B cell (primary cell): ENCODE data around the gene PAFAH1B2. TPM values are rescaled to one million over a fixed set of nuclear protein-coding genes. Genes with fewer than 3 reads are reported as not detected.

ENCODE experiments used
- ATAC-seq: fragments of 200-7000 bp; cut with Tn5 transposase; one replicate; pipeline ENCODE4 v1.10.0; 2021; ENCODE audit warnings: low read depth, mild to moderate bottlenecking, moderate number of reproducible peaks, moderate library complexity
- CTCF ChIA-PET: fragments of 350-600 bp; sonication (Branson Sonifier 250); formaldehyde crosslinking; loops from one replicate; lab custom pipeline; 2021; ENCODE audit warnings: antibody characterized with exemption, inconsistent platforms; lab: Charles Lee
- POLR2A ChIA-PET: fragments of 350-600 bp; sonication (Branson Sonifier 250); formaldehyde crosslinking; loops from one replicate; lab custom pipeline; 2021; ENCODE audit warnings: antibody characterized with exemption; lab: Charles Lee
- DNase-seq: peaks from one replicate; pipeline ENCODE4 v3.0.0; 2013
- H2AFZ ChIP-seq: 2 replicates; pipeline ENCODE4 v1.6.1; 2012; ENCODE audit warnings: mild to moderate bottlenecking, low read depth, low read length; ENCODE audit not compliant: insufficient read depth, poor library complexity, severe bottlenecking
- H3K27ac ChIP-seq, 2 donors: 1 replicate in 1 of 2; 2 replicates in 1 of 2; pipeline ENCODE4 v1.5.1; 2012 to 2013; ENCODE audit warnings: low read length in 2 of 2, mild to moderate bottlenecking in 2 of 2, moderate library complexity in 1 of 2
- H3K27me3 ChIP-seq, 4 experiments: fragments of 200-600 bp in 1 of 4; sonication (generic) in 1 of 4; replicated peaks in 1 of 4; 1 replicate in 2 of 4; 2 replicates in 2 of 4; pipeline versions ENCODE4 v1.6.1 to v1.7.0; 2013 to 2016; ENCODE audit warnings: low read length in 3 of 4, mild to moderate bottlenecking in 2 of 4, mixed read lengths in 1 of 4, moderate library complexity in 1 of 4; ENCODE audit not compliant: insufficient read depth in 4 of 4, control insufficient read depth in 3 of 4; ENCODE audit errors: control extremely low read depth in 1 of 4
- H3K36me3 ChIP-seq, 2 experiments: replicated peaks in 1 of 2; 1 replicate in 1 of 2; 2 replicates in 1 of 2; pipeline versions ENCODE4 v1.6.1 to v1.7.1; 2013; ENCODE audit warnings: low read length in 1 of 2; ENCODE audit not compliant: insufficient read depth in 2 of 2, control insufficient read depth in 1 of 2; ENCODE audit errors: control extremely low read depth in 1 of 2, extremely low read depth in 1 of 2
- H3K4me1 ChIP-seq, 2 donors: fragments of 200-600 bp in 1 of 2; sonication (generic) in 1 of 2; 1 replicate in 1 of 2; 2 replicates in 1 of 2; pipeline versions ENCODE4 v1.5.1 to v1.6.1; 2013 to 2017; ENCODE audit warnings: low read length in 2 of 2; ENCODE audit not compliant: control insufficient read depth in 2 of 2, insufficient read depth in 2 of 2
- H3K4me2 ChIP-seq: replicated peaks from 2 replicates; pipeline ENCODE3; 2012; ENCODE audit warnings: mild to moderate bottlenecking, low read depth, low read length; ENCODE audit not compliant: poor library complexity, severe bottlenecking
- H3K4me3 ChIP-seq, 5 experiments: fragments of 200-600 bp in 1 of 5; sonication (generic) in 1 of 5; 1 replicate in 3 of 5; 2 replicates in 2 of 5; pipeline versions ENCODE4 v1.5.1 to v1.7.0; 2011 to 2016; ENCODE audit warnings: low read length in 4 of 5, mild to moderate bottlenecking in 4 of 5, low read depth in 2 of 5, control low read depth in 1 of 5, moderate library complexity in 1 of 5; ENCODE audit not compliant: insufficient read depth in 1 of 5; ENCODE audit errors: control extremely low read depth in 1 of 5, extremely low read depth in 1 of 5
- H3K79me2 ChIP-seq: fragments of 200-600 bp; sonication (generic); one replicate; pipeline ENCODE4 v1.6.0; 2016; ENCODE audit warnings: low read length; ENCODE audit not compliant: control insufficient read depth, insufficient read depth
- H3K9ac ChIP-seq: fragments of 200-600 bp; sonication (generic); 2 replicates; pipeline ENCODE4 v1.6.1; 2017; ENCODE audit warnings: mild to moderate bottlenecking, low read length, moderate library complexity
- H3K9me3 ChIP-seq, 3 donors: one replicate each; pipeline versions ENCODE4 v1.6.1 to v1.7.1; 2013; ENCODE audit warnings: low read length in 2 of 3; ENCODE audit not compliant: control insufficient read depth in 2 of 3, insufficient read depth in 1 of 3; ENCODE audit errors: control extremely low read depth in 1 of 3
- H4K20me1 ChIP-seq: 2 replicates; pipeline ENCODE4 v1.6.0; 2012; ENCODE audit warnings: mild to moderate bottlenecking, low read length; ENCODE audit not compliant: insufficient read depth, control insufficient read depth, poor library complexity, severe bottlenecking
- H3K27ac Mint-ChIP-seq: one replicate; pipeline ENCODE4 v1.8.0; 2021; ENCODE audit warnings: mixed read lengths
- H3K27me3 Mint-ChIP-seq: one replicate; pipeline ENCODE4 v1.8.0; 2021; ENCODE audit warnings: mixed read lengths
- H3K4me1 Mint-ChIP-seq: one replicate; pipeline ENCODE4 v1.8.0; 2021; ENCODE audit warnings: mixed read lengths
- H3K4me3 Mint-ChIP-seq: one replicate; pipeline ENCODE4 v1.8.0; 2021; ENCODE audit warnings: mixed read lengths
- H3K9me3 Mint-ChIP-seq: one replicate; pipeline ENCODE4 v1.8.0; 2022; ENCODE audit warnings: mixed read lengths; ENCODE audit not compliant: insufficient read depth
- EZH2 ChIP-seq: IDR thresholded peaks from 2 replicates; pipeline ENCODE4 v1.6.1; 2012; ENCODE audit warnings: borderline replicate concordance, low read depth, mild to moderate bottlenecking, moderate library complexity, low read length; ENCODE audit not compliant: insufficient read depth, poor library complexity, severe bottlenecking
- WGBS: methylation state at CpG from one replicate; pipeline ENCODE4 v1.1.5; 2013; ENCODE audit warnings: missing lambda C conversion rate; ENCODE audit not compliant: insufficient coverage; 5-methylcytosine and 5-hydroxymethylcytosine counted together
- intact Hi-C: fragments of 100-400 bp; cut with micrococcal nuclease; formaldehyde crosslinking; loops from one replicate; pipeline ENCODE4 v1.10.0; 2022
- polyA plus RNA-seq: library from polyadenylated mRNA; depleted of rRNA; stranded (reverse); fragments of >200 nt; gene quantifications from 2 replicates; pipeline ENCODE4 v1.2.3, GENCODE V29; 2012
- total RNA-seq, 2 donors: library from RNA; stranded (reverse); fragments of 120-200 nt in 1 of 2; gene quantifications; 1 replicate in 1 of 2; 2 replicates in 1 of 2; pipeline versions ENCODE4 v1.2.3 to v1.2.4, GENCODE V29; 2013 to 2022
- TF ChIP-seq, protein P1 (sequence below): fragments of 200-600 bp; IDR thresholded peaks from one replicate; pipeline ENCODE4 v1.8.0; 2022; ENCODE audit warnings: antibody characterized with exemption, mild to moderate bottlenecking

Gene PAFAH1B2
- total and polyA plus RNA-seq, 2 donors (not counting 1 experiment from before 2014, with no cell fraction given), result 10.7 to 103 TPM

DNA sequence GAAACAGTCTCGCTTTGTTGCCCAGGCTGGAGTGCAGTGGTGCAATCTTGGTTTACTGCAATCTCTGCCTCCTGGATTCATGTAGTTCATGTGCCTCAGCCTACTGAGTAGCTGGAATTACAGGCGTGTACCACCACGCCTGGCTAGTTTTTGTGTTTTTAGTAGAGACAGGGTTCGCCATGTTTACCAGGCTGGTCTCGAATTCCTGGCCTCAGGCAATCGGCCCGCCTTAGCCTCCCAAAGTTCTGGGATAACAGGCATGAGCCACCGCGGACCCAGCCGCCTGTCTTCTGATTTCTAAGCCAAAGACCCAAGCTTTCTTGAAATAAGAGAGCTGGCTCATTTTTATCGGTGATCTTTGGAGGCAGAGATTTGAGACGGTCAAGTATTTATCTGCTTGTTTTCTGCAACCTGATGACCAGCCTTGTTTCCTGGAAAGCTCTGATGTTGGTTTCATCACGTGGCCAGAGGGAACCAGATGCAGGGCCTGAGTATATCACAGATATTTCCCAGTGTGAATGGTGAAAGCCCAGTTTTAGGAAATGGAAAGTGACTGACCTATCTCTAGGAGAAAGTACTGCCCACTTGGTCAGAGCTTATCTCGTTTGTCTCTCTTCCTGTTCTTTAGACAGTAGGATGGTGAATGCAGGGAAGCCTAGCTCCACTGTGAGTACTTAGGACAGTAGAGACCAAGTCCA, 28.8 kb downstream of the PAFAH1B2 start:
- no peak for ATAC-seq
- H3K9me3 Mint-ChIP-seq, result no peaks in the 10 kb centered on the region
- Histone ChIP-seq H3K9ac (no peak overlapping the region), H3K9me3 (no peaks in the 10 kb centered on the region), H3K27ac (peak overlapping the region in 1 of 2 donors; percentile 40), H3K4me2 (no peak overlapping the region), H3K4me1 (peaks cover 0 to 3% of the 10 kb centered on the region in 2 donors), H3K79me2 (no peaks in the 10 kb centered on the region), H3K27me3 (no peaks in the 10 kb centered on the region), H3K36me3 (peaks cover 0 to 27% of the 10 kb centered on the region in 2 experiments), H3K4me3 (no peak overlapping the region), H4K20me1 (no peaks in the 10 kb centered on the region), H2AFZ (no peak overlapping the region)
- intact Hi-C loops, result no loop called here
- TF ChIP-seq EZH2, result no peak
- TF ChIP-seq, protein P1, sequence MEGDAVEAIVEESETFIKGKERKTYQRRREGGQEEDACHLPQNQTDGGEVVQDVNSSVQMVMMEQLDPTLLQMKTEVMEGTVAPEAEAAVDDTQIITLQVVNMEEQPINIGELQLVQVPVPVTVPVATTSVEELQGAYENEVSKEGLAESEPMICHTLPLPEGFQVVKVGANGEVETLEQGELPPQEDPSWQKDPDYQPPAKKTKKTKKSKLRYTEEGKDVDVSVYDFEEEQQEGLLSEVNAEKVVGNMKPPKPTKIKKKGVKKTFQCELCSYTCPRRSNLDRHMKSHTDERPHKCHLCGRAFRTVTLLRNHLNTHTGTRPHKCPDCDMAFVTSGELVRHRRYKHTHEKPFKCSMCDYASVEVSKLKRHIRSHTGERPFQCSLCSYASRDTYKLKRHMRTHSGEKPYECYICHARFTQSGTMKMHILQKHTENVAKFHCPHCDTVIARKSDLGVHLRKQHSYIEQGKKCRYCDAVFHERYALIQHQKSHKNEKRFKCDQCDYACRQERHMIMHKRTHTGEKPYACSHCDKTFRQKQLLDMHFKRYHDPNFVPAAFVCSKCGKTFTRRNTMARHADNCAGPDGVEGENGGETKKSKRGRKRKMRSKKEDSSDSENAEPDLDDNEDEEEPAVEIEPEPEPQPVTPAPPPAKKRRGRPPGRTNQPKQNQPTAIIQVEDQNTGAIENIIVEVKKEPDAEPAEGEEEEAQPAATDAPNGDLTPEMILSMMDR, result no peak
- DNase-seq, result no peak
- H3K4me1 Mint-ChIP-seq, result peaks cover 4% of the 10 kb centered on the region
- no peak overlapping the region for H3K27ac Mint-ChIP-seq
- no peaks in the 10 kb centered on the region for H3K27me3 Mint-ChIP-seq
- H3K4me3 Mint-ChIP-seq, result no peak overlapping the region
- POLR2A ChIA-PET, result interaction anchor here (0.9 kb wide), 1 partner anchor 27 kb away, joined by 4 read pairs; no protein-coding TSS in a partner anchor
- CTCF ChIA-PET, result interaction anchor here (0.8 to 14.8 kb wide), 9 partner anchors 9 to 293 kb away, joined by 3 to 309 read pairs (median 4); partner anchors contain the start of genes PCSK7 and RNF214
- WGBS, result 96% methylated on average over 14 of the region's 14 CpGs

DNA sequence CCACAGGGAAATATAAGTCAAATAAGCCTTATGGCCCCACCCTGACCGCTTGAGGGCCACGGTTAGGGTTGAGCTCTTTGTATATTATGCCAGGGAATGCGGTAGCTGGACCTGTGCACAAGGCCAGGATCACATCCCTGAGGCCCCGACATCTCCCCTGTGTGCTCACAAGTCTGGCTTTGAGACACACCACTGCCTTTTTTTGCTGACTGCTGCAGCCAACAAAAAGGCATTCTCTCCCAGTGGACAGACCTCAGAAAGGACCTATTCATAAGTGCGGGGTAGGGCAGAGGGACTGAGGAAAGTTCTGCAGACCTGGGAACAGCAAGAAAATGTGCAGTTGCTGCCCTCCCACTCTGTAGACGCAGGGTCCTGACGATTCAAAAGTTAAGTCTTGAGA, 31.0 kb downstream of the PAFAH1B2 start:
- Mint-ChIP-seq H3K9me3 (no peaks in the 10 kb centered on the region), H3K27ac (no peak overlapping the region), H3K27me3 (no peaks in the 10 kb centered on the region), H3K4me1 (peaks cover 19% of the 10 kb centered on the region), H3K4me3 (no peak overlapping the region)
- Histone ChIP-seq H3K9ac (no peak overlapping the region), H3K36me3 (peaks cover 0 to 12% of the 10 kb centered on the region in 2 experiments), H3K9me3 (no peaks in the 10 kb centered on the region), H2AFZ (no peak overlapping the region), H3K4me1 (peaks cover 11 to 17% of the 10 kb centered on the region in 2 donors), H3K79me2 (peaks cover 9% of the 10 kb centered on the region), H3K4me2 (no peak overlapping the region), H3K4me3 (no peak overlapping the region), H3K27me3 (no peaks in the 10 kb centered on the region), H3K27ac (peak overlapping the region in 1 of 2 donors; percentile 16), H4K20me1 (no peaks in the 10 kb centered on the region)
- DNase-seq (no peak), ATAC-seq (no peak)
- CTCF ChIA-PET, result interaction anchor here (0.6 to 14.8 kb wide), 4 partner anchors 9 to 70 kb away, joined by 3 to 309 read pairs (median 4); partner anchors contain the start of genes PCSK7 and RNF214
- POLR2A ChIA-PET, result interaction anchor here (1.2 kb wide), 1 partner anchor 52 kb away, joined by 3 read pairs; no protein-coding TSS in a partner anchor
- no peak for TF ChIP-seq EZH2
- TF ChIP-seq, protein P1, result no peak
- intact Hi-C loops, result no loop called here
- 92% methylated on average over 7 of the region's 7 CpGs for WGBS
